ENCODE data around the gene DDX41. TPM values are rescaled to one million over a fixed set of nuclear protein-coding genes. Genes with fewer than 3 reads are reported as not detected.
A peak's percentile ranks its signal among the peaks of the same experiment; 100 is the strongest.

Gene DDX41
- total RNA-seq, 1 donor from 2014 or later = 117 TPM

GRCh38 chr5:177555665-177556064, 38.9 kb upstream of the DDX41 start:
- intact Hi-C loops (cut with DNase I) = loop anchor here (2.0 kb wide), 2 partner anchors 37 to 39 kb away; partner anchors contain the start of genes DDX41 and TMED9
- TF ChIP-seq, protein P1, sequence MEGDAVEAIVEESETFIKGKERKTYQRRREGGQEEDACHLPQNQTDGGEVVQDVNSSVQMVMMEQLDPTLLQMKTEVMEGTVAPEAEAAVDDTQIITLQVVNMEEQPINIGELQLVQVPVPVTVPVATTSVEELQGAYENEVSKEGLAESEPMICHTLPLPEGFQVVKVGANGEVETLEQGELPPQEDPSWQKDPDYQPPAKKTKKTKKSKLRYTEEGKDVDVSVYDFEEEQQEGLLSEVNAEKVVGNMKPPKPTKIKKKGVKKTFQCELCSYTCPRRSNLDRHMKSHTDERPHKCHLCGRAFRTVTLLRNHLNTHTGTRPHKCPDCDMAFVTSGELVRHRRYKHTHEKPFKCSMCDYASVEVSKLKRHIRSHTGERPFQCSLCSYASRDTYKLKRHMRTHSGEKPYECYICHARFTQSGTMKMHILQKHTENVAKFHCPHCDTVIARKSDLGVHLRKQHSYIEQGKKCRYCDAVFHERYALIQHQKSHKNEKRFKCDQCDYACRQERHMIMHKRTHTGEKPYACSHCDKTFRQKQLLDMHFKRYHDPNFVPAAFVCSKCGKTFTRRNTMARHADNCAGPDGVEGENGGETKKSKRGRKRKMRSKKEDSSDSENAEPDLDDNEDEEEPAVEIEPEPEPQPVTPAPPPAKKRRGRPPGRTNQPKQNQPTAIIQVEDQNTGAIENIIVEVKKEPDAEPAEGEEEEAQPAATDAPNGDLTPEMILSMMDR (IDR thresholded peaks at IDR 0.05) = no peak
- H3K4me3 ChIP-seq = no peak overlapping the region
- peaks cover 8 to 23% of the 10 kb centered on the region in 2 donors for H3K4me1 ChIP-seq
- H3K27ac ChIP-seq = no peak overlapping the region
- DNase-seq (ENCODE audit: low spot score in 2 of 2) = no peak
- H3K36me3 ChIP-seq = peaks cover under 1 to 13% of the 10 kb centered on the region in 2 donors
- no peaks in the 10 kb centered on the region for H3K27me3 ChIP-seq
- H3K9me3 ChIP-seq = no peaks in the 10 kb centered on the region

DNA sequence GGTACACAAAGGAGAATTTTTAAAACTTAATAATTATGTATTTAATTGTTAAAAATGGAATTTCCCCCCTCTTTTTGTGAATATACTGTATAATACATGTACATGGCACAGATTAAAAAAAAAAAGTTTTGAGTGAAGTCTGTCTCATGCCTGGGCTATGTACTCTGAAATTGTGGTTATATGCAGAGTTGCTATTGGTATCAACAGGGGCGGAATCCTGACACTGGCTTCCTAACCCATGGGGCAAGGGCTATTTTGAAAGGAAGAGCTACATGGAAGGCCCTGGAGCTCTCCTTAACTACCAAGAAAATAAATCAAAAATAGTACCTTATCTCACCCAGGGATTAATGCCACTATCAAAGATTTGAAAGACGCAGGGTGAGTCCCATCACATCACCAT, 38.5 kb upstream of the DDX41 start:
- peak overlapping the region; percentile 53 to 87 for H3K4me3 ChIP-seq
- intact Hi-C loops (cut with DNase I) = loop anchor here (2.0 kb wide), 2 partner anchors 38 kb away; partner anchors contain the start of genes DDX41 and TMED9
- peaks cover 8 to 27% of the 10 kb centered on the region in 2 donors for H3K4me1 ChIP-seq
- peaks cover 4 to 14% of the 10 kb centered on the region in 2 donors for H3K36me3 ChIP-seq
- no peaks in the 10 kb centered on the region for H3K27me3 ChIP-seq
- TF ChIP-seq, protein P1 (IDR thresholded peaks at IDR 0.05) = no peak
- DNase-seq (ENCODE audit: low spot score in 2 of 2) = no peak
- H3K9me3 ChIP-seq = no peaks in the 10 kb centered on the region
- no peak overlapping the region for H3K27ac ChIP-seq

- H3K9me3 ChIP-seq = no peaks in the 10 kb centered on the region
- peak within 1 kb of the TSS; percentile 77 to 81 for H3K27ac ChIP-seq
- H3K4me3 ChIP-seq = peak within 1 kb of the TSS; percentile 81 to 87
- peak; percentile 76 to 97 for DNase-seq (ENCODE audit: low spot score in 2 of 2)
- peaks cover 4 to 14% of the 10 kb centered on the region in 2 donors for H3K36me3 ChIP-seq
- H3K27me3 ChIP-seq = no peaks in the 10 kb centered on the region
- TF ChIP-seq, protein P1 (IDR thresholded peaks at IDR 0.05) = peak in 1 of 3 experiments; percentile 16
- H3K4me1 ChIP-seq = peaks cover 8 to 30% of the 10 kb centered on the region in 2 donors
- intact Hi-C loops (cut with DNase I) = loop anchor here (2.0 kb wide), 2 partner anchors 38 kb away; partner anchors contain the start of genes DDX41 and TMED9
Observed at GRCh38 chr5:177554474-177555111, 37.8 kb upstream of the DDX41 start, which contains the start of gene FAM193B. TSS of gene FAM193B (minus strand) at chr5:177554563. CDS start at chr5:177554458, 105 bp downstream.

DNA sequence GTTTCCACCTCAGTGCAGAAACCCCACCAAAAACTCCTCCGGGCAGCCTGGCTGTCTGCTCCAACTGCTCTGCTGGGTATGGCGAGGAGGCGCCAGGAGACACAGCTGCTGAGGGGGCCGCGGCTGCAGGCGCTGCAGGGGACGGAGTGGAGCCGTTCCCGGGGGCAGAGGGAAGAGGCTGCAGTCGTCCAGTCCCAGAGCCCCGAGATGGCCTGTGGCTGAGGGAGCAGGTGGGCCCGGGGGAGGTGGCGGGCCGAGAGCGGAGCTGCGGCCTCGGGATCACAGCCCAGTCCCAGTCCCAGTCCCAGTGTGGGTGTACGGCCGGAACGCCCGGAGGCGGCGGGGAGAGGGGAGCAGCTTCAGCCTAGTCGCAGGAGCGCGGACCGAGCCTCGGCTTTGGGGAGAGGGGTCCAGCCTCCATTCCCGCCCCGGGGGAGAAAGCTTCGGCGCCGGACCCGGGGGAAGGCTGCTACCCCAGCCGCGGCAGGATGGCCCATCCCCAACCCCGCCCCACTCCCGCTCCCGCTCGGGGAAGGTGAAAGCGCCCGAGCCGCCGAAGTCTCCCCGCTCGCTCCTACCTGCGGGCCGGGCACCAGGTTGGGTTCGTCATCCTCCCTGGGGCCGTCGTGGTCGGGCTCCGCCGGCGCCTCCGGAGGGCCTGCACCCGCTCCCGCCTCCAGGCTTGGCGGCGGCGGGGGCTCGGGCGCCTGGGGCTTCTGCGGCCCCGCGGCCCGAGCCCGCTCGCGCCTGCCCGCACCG, 37.1 kb upstream of the DDX41 start:
- DNase-seq (ENCODE audit: low spot score in 2 of 2) = peak in 1 of 2 donors; percentile 75
- peaks cover 8 to 30% of the 10 kb centered on the region in 2 donors for H3K4me1 ChIP-seq
- intact Hi-C loops (cut with DNase I) = loop anchor here (1.0 to 2.0 kb wide), 3 partner anchors 15 to 39 kb away; partner anchors contain the start of genes DDX41 and TMED9

GRCh38 chr5:177552839-177553455, 36.2 kb upstream of the DDX41 start:
- peaks cover 8 to 37% of the 10 kb centered on the region in 2 donors for H3K4me1 ChIP-seq
- H3K27ac ChIP-seq = peak overlapping the region; percentile 77 to 81
- DNase-seq (ENCODE audit: low spot score in 2 of 2) = no peak
- no peaks in the 10 kb centered on the region for H3K9me3 ChIP-seq
- TF ChIP-seq, protein P1 (IDR thresholded peaks at IDR 0.05) = no peak
- peak overlapping the region; percentile 81 to 87 for H3K4me3 ChIP-seq
- peaks cover 4 to 14% of the 10 kb centered on the region in 2 donors for H3K36me3 ChIP-seq
- H3K27me3 ChIP-seq = no peaks in the 10 kb centered on the region
- intact Hi-C loops (cut with DNase I) = loop anchor here (1.0 kb wide), 1 partner anchor 14 kb away; no protein-coding TSS in a partner anchor

More for the DNA sequence above, 37.1 kb upstream of the DDX41 start:
- H3K27me3 ChIP-seq = no peaks in the 10 kb centered on the region
- TF ChIP-seq, protein P1 (IDR thresholded peaks at IDR 0.05) = no peak
- peaks cover 4 to 14% of the 10 kb centered on the region in 2 donors for H3K36me3 ChIP-seq
- H3K27ac ChIP-seq = peak overlapping the region; percentile 77 to 81
- H3K9me3 ChIP-seq = no peaks in the 10 kb centered on the region
- peak overlapping the region; percentile 81 to 87 for H3K4me3 ChIP-seq
